GM12891 (cell line): Measurements from ENCODE around the gene GTPBP1.

Source experiments
- DNase-seq: peaks from one replicate; pipeline ENCODE4 v3.0.0; 2011; ENCODE audit warnings: low spot score; ENCODE audit not compliant: insufficient read length
- FAIRE-seq: peaks from 2 replicates; lab custom pipeline; 2011; peaks lifted over from hg19 to GRCh38; lab: Jason Lieb, UNC
- PAX5 ChIP-seq: IDR thresholded peaks from 2 replicates; pipeline ENCODE4 v1.6.1; 2011; ENCODE audit warnings: low read length, moderate library complexity, mild to moderate bottlenecking; ENCODE audit not compliant: insufficient read depth, severe bottlenecking
- POLR2A ChIP-seq: IDR thresholded peaks from 2 replicates; pipeline ENCODE4 v1.6.1; 2011; ENCODE audit warnings: low read depth, low read length, control low read depth
- POLR2AphosphoS5 ChIP-seq: IDR thresholded peaks from 2 replicates; pipeline ENCODE4 v1.6.1; 2011; ENCODE audit warnings: low read depth, low read length, control low read depth
- POU2F2 ChIP-seq: IDR thresholded peaks from 2 replicates; pipeline ENCODE4 v1.6.1; 2011; ENCODE audit warnings: low read depth, mild to moderate bottlenecking, control low read depth, low read length, moderate library complexity
- SPI1 ChIP-seq: IDR thresholded peaks from 2 replicates; pipeline ENCODE4 v1.6.1; 2011; ENCODE audit warnings: low read depth, low read length, control low read depth
- TAF1 ChIP-seq: IDR thresholded peaks from 2 replicates; pipeline ENCODE4 v1.6.1; 2011; ENCODE audit warnings: low read depth, low read length, control low read depth

GTPBP1 gene

GRCh38 chr22:38748487-38749136, 42.9 kb downstream of the GTPBP1 start:
- TF ChIP-seq POLR2AphosphoS5 = no peak
- no peak for TF ChIP-seq TAF1
- TF ChIP-seq SPI1 = no peak
- no peak for TF ChIP-seq PAX5
- TF ChIP-seq POLR2A = no peak
- no peak for TF ChIP-seq POU2F2
- DNase-seq (no peak), FAIRE-seq (no peak)

DNA sequence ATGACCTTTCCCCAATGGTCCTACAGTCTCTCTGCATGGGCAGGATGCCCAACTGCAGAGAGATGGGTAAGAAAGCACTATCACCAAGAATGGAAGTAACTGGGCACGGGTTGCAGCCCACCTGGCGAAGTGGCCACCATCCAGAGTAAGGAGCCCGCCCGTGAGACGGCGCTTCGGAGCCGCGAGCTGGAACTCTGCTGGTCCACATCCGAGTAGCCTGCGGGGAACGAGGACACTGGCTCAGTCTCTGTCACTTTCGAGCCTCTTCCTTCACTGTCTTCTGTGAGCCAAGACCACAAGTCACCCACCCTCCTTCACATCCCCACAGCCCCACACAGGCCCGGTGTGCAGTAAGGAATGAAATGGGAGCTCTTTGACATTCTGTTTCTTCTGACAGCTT, 44.4 kb downstream of the GTPBP1 start:
- FAIRE-seq (no peak), DNase-seq (no peak)
- TF ChIP-seq POU2F2 (no peak), POLR2AphosphoS5 (no peak), POLR2A (no peak), SPI1 (no peak), TAF1 (no peak), PAX5 (no peak)

DNA sequence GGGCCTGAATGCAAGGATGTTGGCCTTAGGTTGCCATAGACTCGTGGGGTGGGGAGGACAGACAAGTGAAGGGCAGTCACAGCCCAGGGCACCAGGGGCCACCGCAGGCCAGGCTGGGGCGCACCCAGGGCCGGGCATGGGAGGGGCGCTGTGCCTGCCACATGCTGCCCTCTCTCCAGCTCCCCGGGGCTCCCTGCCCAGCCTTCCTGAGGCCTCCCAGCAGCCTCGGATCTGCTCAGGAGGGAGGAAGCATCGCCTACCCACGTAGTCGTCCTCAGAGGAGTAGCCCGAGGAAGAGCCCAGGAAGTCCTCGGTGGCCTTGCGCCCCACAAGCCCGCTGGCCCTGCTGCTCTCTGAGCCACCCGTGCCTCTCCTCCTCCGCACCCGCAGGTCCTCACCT, 44.9 kb downstream of the GTPBP1 start:
- DNase-seq (no peak), FAIRE-seq (no peak)
- no peak for TF ChIP-seq PAX5
- no peak for TF ChIP-seq POLR2AphosphoS5
- TF ChIP-seq SPI1 = no peak
- no peak for TF ChIP-seq TAF1
- TF ChIP-seq POLR2A = no peak

GRCh38 chr22:38751066-38751421, 45.3 kb downstream of the GTPBP1 start:
- no peak for TF ChIP-seq POU2F2
- no peak for TF ChIP-seq SPI1
- no peak for TF ChIP-seq POLR2A
- TF ChIP-seq PAX5 = no peak
- TF ChIP-seq POLR2AphosphoS5 = no peak
- TF ChIP-seq TAF1 = no peak
- DNase-seq = no peak
- FAIRE-seq = no peak

DNA sequence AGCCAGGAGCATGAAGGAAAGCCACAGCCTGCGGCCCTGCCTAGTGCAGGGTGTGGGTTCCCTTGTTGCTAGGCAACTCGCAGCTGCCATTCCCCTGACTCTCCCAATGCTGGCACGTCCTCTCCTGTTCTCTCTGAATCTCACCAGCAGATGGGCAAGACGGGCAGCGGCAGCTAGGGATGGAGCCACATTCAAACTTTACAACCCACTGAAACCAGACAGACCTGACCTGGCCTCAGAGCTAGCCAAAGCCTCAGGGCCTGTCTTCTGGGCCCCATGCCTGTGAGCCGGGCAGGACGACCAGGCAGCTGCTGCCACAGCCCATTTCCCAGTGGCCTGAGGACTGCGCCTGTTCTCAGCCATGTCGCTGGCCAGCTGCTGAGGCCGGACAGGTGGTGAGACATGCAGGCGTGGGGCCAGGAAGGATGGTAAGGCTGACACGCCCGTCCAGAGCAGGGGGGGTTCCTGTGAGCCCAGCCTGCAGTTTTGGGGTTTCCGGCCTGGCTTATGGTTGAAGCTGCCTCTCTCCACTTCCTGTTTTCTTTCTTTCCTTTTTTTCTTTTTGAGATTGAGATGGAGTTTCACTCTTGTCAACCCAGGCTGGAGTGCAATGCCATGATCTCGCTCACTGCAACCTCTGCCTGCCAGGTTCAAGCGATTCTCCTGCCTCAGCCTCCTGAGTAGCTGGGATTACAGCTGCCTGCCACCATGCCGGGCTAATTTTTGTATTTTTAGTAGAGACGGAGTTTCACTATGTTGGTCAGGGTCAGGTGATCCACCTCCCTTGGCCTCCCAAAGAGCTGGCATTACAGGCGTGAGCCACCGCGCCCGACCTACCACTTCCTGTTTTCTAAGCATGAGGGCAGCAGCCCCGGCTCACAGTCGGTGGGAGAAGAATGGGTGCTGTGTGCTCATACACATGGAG, 45.9 kb downstream of the GTPBP1 start:
- FAIRE-seq = peak; percentile 97
- TF ChIP-seq POU2F2 = no peak
- TF ChIP-seq TAF1 = peak; percentile 63
- no peak for TF ChIP-seq POLR2AphosphoS5
- TF ChIP-seq SPI1 = peak; percentile 97
- TF ChIP-seq PAX5 = no peak
- peak; percentile 48; the same call in 1 of the 2 replicates for TF ChIP-seq POLR2A
- DNase-seq = peak; percentile 81

DNA sequence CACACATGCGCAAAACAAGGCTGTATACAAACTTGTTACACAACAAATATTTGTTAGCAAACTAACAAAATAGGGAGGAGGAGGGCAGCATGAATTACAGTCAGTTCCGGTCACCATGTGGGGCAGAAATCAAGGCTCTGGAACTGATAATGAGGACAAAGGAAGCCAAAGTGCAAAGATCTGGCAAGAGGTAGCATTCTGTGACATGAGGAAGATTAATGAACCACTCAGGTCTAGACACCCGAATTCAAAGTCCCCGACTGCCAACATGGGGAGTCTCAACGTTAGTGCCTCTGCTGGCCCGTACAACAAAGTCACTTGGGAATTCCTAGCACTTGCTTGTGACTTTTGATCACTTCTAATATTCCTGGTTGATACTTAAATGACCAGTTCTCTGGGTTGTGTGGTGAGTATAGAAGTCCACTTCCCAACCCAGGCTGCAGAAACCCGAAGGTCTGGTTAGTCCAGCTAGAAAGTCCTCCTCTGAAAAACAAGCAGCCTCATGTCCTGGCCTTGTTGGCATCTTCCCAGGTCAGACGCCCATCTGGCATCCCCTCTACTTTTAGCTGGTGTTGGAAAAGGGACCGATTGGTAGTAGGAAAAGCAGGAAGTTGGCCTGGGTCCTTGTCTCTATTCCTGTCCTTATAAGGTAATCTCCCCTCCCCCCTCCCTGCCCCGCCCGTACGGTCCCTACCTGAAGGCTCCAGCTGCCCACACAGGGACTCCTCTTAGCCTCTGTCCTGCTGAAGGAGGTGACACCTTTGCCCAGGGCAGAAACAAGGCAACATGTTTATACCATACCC, 48.4 kb downstream of the GTPBP1 start:
- DNase-seq (no peak), FAIRE-seq (peak; percentile 75)
- TF ChIP-seq POU2F2 = no peak
- TF ChIP-seq PAX5 = no peak
- TF ChIP-seq POLR2AphosphoS5 = no peak
- TF ChIP-seq POLR2A = no peak
- no peak for TF ChIP-seq TAF1
- TF ChIP-seq SPI1 = no peak

DNA sequence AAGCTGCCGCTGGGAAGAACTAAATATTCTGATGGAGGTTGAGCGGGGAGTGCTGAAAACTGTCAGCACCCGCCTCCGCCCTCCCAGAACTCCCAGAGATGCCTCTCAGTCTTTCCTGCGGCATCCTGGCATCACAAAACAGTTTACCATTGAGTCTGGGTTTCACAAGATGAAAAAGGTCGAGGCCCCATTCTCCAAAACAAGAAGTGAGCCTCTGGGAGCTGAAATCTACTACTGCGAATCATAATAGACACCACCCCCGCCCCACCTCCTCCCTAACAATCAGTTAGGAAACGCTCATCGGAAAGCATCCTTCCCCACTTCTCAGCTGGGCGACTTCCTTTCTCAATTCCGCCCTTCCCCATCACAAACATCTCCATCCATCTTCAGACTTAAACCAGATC, 49.0 kb downstream of the GTPBP1 start:
- no peak for FAIRE-seq
- no peak for DNase-seq
- TF ChIP-seq SPI1 (0 out of 2 replicates have a peak, but pooled peaks have one; percentile 24), POU2F2 (no peak)

DNA sequence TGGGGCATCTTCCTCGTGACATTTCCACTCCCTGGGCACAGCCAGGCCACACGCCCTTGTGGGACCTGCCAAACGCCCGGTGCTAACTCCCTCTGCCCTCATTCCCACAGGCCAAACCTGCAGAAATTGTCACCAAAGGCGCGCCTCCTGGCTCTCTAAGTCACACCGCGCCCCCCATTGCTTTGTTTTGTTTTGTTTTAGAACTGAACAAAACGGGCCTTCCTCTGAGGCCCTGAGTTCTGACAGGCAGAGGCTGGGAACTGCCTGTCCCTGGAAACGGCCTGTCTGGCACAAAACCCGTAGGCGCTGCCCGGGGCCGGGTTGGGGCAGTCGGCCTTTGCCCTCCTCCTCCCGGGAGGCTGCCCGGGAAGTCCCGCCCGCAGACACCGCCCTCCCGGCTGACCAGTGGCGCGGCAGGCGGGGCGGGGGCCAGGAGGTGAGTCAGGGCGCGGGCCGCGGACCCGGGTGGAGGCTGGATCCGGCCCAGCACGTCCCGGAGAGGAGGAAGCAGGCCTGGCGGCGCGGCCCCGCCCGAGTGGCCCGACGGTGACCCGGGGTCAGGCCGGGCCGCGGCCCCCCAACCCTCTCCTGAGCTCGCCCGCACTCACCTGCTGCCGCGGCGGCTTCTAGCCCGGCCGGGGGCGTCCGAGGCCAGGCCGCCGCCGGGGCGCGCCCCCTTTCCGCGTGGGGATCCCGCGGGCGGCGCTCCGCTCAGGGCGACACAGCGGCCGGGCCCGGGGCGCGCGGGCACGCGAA, 49.6 kb downstream of the GTPBP1 start:
- no peak for TF ChIP-seq SPI1
- TF ChIP-seq POU2F2 = no peak
- TF ChIP-seq POLR2A = no peak
- no peak for TF ChIP-seq TAF1
- TF ChIP-seq PAX5 = no peak
- no peak for TF ChIP-seq POLR2AphosphoS5
- FAIRE-seq (peak; percentile 13), DNase-seq (no peak)

DNA sequence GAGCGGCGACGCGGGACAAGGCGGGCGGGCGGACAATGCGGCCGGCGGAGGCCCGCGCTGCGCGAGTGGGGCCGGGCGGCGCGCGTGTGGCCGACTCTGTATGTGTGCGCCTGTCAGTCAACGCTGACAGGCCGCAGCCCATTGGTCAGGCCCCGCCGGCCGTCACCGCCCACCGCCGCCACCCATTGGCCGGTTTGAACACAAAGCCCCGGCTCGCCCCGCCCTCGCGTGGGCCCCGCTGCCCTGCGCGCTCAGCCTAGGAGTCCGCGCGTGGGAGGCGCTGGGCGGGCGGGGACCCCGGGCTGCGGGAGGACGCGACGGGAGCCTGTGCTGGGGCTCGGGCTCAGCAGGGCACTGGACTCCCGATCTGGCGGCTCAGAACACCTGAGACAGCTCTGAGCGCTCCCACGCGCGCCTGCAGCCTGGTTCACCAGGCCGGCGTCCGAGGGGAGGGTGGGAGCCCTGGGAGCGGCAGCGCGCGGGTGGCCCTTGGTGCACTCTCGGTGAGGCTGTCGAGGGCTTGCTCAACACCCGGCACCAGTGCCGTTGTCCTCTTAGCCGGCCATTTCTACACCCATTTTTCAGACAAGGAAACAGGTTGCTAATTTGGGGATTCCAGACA, 50.3 kb downstream of the GTPBP1 start, which contains the start of gene SUN2:
Gene SUN2, minus strand, starts transcription at position 88 of the 622 bp plus-strand sequence. CDS start 3,370 bp downstream, outside the sequence.
- FAIRE-seq (peak; percentile 100), DNase-seq (peak; percentile 97)
- TF ChIP-seq POU2F2 = no peak
- TF ChIP-seq POLR2A = peak; percentile 52; the same call in 1 of the 2 replicates
